Upper lobe of right lung (tissue), 1 donor: Measurements from ENCODE around the gene PTH2R. TPM values are rescaled to one million over a fixed set of nuclear protein-coding genes. Genes with fewer than 3 reads are reported as not detected.
"Not testable (repeated sequence)": the region's sequence is repeated elsewhere in the genome, so short reads cannot be mapped to it uniquely, and the experiment has no call there.

Experiments
- ATAC-seq: fragments of 200-7000 bp; cut with Tn5 transposase; one replicate; pipeline ENCODE4 v1.9.1; 2020; ENCODE audit warnings: mild to moderate bottlenecking, moderate library complexity
- DNase-seq: peaks from one replicate; pipeline ENCODE4 v3.0.0-alpha.2; 2020
- H3K27ac ChIP-seq: fragments of 200-600 bp; one replicate; pipeline ENCODE4 v1.8.0; 2022
- H3K27me3 ChIP-seq: fragments of 200-600 bp; one replicate; pipeline ENCODE4 v1.8.0; 2022; ENCODE audit warnings: mild to moderate bottlenecking
- H3K36me3 ChIP-seq: fragments of 200-600 bp; one replicate; pipeline ENCODE4 v1.8.0; 2022
- H3K4me1 ChIP-seq: fragments of 200-600 bp; one replicate; pipeline ENCODE4 v1.8.0; 2022
- H3K4me3 ChIP-seq: fragments of 200-600 bp; one replicate; pipeline ENCODE4 v1.8.0; 2022; ENCODE audit warnings: mild to moderate bottlenecking
- H3K9me3 ChIP-seq: fragments of 200-600 bp; one replicate; pipeline ENCODE4 v1.8.0; 2022
- CTCF ChIP-seq: fragments of 200-600 bp; IDR thresholded peaks from one replicate; pipeline ENCODE4 v1.8.0; 2022; ENCODE audit warnings: antibody characterized with exemption
- intact Hi-C: fragments of 100-400 bp; cut with DNase I; formaldehyde crosslinking; loops from one replicate; pipeline ENCODE4 v1.11.0; 2022
- total RNA-seq: library from RNA; stranded (reverse); fragmentation: NEBNext Ultra II Directional; extraction: Animal tissue kit (Norgen Biotek cat#: 25700); gene quantifications from one replicate; pipeline ENCODE4 v1.2.1, GENCODE V29; 2021
- donor health status: DM: no; HTN: yes; CAD: no; lungs with severe emphysema.

PTH2R gene
- total RNA-seq, 1 donor from 2014 or later, result not detected

- ATAC-seq (no peak), DNase-seq (no peak)
- TF ChIP-seq CTCF, result no peak
- intact Hi-C loops, result no loop called here
- no peak overlapping the region for H3K4me3 ChIP-seq
- H3K4me1 ChIP-seq, result no peaks in the 10 kb centered on the region
- H3K27me3 ChIP-seq, result no peaks in the 10 kb centered on the region
- H3K36me3 ChIP-seq, result no peaks in the 10 kb centered on the region
- no peak overlapping the region for H3K27ac ChIP-seq
- no peaks in the 10 kb centered on the region for H3K9me3 ChIP-seq
Observed at GRCh38 chr2:208509586-208509985, 103.0 kb downstream of the PTH2R start.

GRCh38 chr2:208511016-208511415 is 104.4 kb downstream of the PTH2R start:
- Histone ChIP-seq H3K4me1 (no peaks in the 10 kb centered on the region), H3K27me3 (no peaks in the 10 kb centered on the region), H3K4me3 (no peak overlapping the region), H3K9me3 (no peaks in the 10 kb centered on the region), H3K27ac (no peak overlapping the region), H3K36me3 (no peaks in the 10 kb centered on the region)
- intact Hi-C loops, result no loop called here
- DNase-seq (no peak), ATAC-seq (no peak)
- TF ChIP-seq CTCF, result no peak

GRCh38 chr2:208511573-208511972 is 105.0 kb downstream of the PTH2R start:
- Histone ChIP-seq H3K4me1 (no peaks in the 10 kb centered on the region), H3K27me3 (no peaks in the 10 kb centered on the region), H3K9me3 (no peaks in the 10 kb centered on the region), H3K36me3 (no peaks in the 10 kb centered on the region), H3K4me3 (no peak overlapping the region), H3K27ac (no peak overlapping the region)
- DNase-seq, result no peak
- ATAC-seq, result no peak
- intact Hi-C loops, result no loop called here
- TF ChIP-seq CTCF, result no peak

GRCh38 chr2:208515099-208515498 is 108.5 kb downstream of the PTH2R start:
- intact Hi-C loops, result no loop called here
- no peak for TF ChIP-seq CTCF
- no peaks in the 10 kb centered on the region for H3K36me3 ChIP-seq

GRCh38 chr2:208523069-208523468 is 116.5 kb downstream of the PTH2R start:
- H3K4me3 ChIP-seq, H3K27me3 ChIP-seq, H3K36me3 ChIP-seq, DNase-seq, intact Hi-C loops, H3K4me1 ChIP-seq, ATAC-seq, H3K27ac ChIP-seq, H3K9me3 ChIP-seq: not testable (repeated sequence)

More at GRCh38 chr2:208515099-208515498, 108.5 kb downstream of the PTH2R start:
- ATAC-seq (no peak), DNase-seq (no peak)
- H3K27me3 ChIP-seq, result no peaks in the 10 kb centered on the region
- no peaks in the 10 kb centered on the region for H3K4me1 ChIP-seq
- H3K4me3 ChIP-seq, result no peak overlapping the region
- no peaks in the 10 kb centered on the region for H3K9me3 ChIP-seq
- no peak overlapping the region for H3K27ac ChIP-seq

- ATAC-seq, H3K27me3 ChIP-seq, intact Hi-C loops, H3K27ac ChIP-seq, H3K4me3 ChIP-seq, H3K9me3 ChIP-seq, DNase-seq, H3K36me3 ChIP-seq, H3K4me1 ChIP-seq: not testable (repeated sequence)
Observed at GRCh38 chr2:208525165-208525564, 118.6 kb downstream of the PTH2R start.

- no peak for DNase-seq
- H3K9me3 ChIP-seq, result no peaks in the 10 kb centered on the region
- H3K4me1 ChIP-seq, result no peaks in the 10 kb centered on the region
- TF ChIP-seq CTCF, result no peak
- H3K36me3 ChIP-seq, result no peaks in the 10 kb centered on the region
- H3K27ac ChIP-seq, result no peak overlapping the region
- intact Hi-C loops, result no loop called here
- ATAC-seq, result no peak
- H3K27me3 ChIP-seq, result no peaks in the 10 kb centered on the region
- no peak overlapping the region for H3K4me3 ChIP-seq
Observed at GRCh38 chr2:208529796-208530195, 123.2 kb downstream of the PTH2R start.
